ENCODE results near the gene MLLT6.

The MLLT6 gene

DNA sequence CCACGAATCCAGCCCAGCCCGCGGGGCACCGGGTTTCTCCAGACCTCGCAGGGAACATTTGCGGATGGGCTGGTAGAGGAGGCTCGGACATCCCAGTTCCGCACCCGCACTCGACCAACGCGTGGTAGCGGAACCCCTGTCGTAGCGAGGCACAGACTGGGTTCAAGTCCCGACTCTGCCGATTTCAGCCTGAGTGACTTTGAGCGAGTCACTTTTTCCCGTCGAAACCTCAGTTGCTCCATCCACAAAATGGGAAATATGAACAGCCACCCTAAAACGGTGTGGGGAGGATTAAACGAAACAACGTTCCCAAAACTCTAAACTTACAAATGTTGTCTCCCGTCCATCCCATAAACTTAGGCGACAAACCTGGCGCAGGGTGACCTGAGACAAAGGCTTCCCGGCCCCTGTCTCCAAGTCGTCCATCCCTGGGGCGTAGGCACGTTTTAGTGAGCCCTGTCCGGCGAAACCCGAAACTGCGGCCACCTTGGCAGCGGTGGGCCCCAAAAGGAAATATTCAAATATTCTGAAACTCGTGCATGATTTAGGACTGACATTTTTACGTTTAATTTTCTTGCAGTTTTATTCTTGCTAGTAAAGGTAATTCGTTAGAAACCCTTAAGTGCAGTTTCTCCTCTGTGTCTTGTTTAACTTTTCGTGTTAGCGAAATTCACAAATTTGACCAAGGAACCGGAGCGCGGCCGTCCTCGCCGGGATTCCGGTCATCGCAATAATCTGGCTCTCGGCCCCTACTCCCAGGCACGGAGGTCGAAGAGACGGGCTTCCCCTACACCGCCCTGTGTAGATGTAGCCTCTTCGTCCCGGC, 1.9 kb upstream of the MLLT6 start:
- H3K36me3 ChIP-seq (ENCODE audit: low read length): no peaks in the 10 kb centered on the region
- peak overlapping the region; percentile 70 for H2AFZ ChIP-seq (ENCODE audit: low read depth, low read length, severe bottlenecking)
- peak overlapping the region; percentile 93 for H3K9ac ChIP-seq (ENCODE audit: low read length)
- peaks cover 40% of the 10 kb centered on the region for H3F3A ChIP-seq (ENCODE audit: insufficient read depth)
- H3K9me3 ChIP-seq (ENCODE audit: insufficient read depth, low read length): no peaks in the 10 kb centered on the region
- peaks cover 32% of the 10 kb centered on the region for H3K79me2 ChIP-seq (ENCODE audit: insufficient read depth, low read length)
- peak overlapping the region; percentile 83 for H3K4me3 ChIP-seq (ENCODE audit: insufficient read depth, low read length, poor library complexity, severe bottlenecking)
- no peaks in the 10 kb centered on the region for H4K20me1 ChIP-seq (ENCODE audit: low read depth, low read length)
- TF ChIP-seq, protein P1, sequence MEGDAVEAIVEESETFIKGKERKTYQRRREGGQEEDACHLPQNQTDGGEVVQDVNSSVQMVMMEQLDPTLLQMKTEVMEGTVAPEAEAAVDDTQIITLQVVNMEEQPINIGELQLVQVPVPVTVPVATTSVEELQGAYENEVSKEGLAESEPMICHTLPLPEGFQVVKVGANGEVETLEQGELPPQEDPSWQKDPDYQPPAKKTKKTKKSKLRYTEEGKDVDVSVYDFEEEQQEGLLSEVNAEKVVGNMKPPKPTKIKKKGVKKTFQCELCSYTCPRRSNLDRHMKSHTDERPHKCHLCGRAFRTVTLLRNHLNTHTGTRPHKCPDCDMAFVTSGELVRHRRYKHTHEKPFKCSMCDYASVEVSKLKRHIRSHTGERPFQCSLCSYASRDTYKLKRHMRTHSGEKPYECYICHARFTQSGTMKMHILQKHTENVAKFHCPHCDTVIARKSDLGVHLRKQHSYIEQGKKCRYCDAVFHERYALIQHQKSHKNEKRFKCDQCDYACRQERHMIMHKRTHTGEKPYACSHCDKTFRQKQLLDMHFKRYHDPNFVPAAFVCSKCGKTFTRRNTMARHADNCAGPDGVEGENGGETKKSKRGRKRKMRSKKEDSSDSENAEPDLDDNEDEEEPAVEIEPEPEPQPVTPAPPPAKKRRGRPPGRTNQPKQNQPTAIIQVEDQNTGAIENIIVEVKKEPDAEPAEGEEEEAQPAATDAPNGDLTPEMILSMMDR (IDR thresholded peaks at IDR 0.05; ENCODE audit: insufficient read depth, low read length, poor library complexity, severe bottlenecking): no peak
- TF ChIP-seq EZH2phosphoT487 (conservative IDR thresholded peaks at IDR 0.05; ENCODE audit: low read length): no peak
- H3K27me3 ChIP-seq (ENCODE audit: low read length): no peaks in the 10 kb centered on the region
- peak overlapping the region; percentile 83 for H3K4me2 ChIP-seq (ENCODE audit: low read depth, low read length, poor library complexity, severe bottlenecking)
- no peaks in the 10 kb centered on the region for H3K9me2 ChIP-seq (replicated peaks; ENCODE audit: insufficient read depth, low read length)
- H3K27ac ChIP-seq (ENCODE audit: low read depth, low read length): peak overlapping the region; percentile 87

DNA sequence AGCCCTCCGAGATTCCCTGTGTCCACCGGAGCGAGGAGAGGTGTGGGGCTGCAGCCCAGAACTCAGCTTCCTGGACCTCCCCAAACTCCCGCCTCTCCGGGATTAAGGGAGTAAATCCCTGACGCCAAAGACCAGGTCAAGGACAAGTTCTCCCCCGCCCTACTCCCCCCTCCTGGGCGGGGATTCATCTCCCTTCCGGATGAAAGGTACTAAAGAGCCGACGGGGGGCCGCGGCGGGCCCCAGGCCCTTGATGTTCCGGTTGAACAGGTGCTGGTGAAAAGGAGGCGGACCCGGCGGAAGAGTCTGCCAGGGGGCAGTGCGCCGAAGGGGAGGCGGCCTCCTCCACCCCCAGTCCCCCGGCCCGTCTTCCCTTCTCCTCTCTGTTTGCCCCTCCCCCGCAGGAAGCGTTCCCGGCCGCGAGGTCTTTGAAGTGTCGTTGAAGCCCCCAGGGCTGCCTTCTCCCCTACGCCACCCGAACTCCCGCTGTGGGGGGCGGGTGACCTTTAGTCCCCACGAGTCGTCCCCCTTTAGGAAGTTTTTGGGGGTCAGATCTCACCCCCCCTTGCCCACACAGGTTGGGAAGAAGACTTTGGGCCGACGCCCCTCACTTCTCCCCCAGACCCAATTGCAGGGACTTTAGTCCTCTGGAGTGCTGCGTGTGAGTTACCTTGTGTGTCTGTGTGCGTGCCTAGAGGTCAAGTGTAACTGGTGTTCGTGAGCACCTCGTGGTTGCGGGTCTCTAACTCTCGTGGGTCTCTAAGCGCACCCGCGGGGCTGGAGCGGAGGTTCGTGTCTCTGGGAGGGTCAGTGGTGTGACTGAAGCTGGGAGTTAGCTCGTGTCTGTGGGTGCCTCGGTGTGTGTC, 1.1 kb upstream of the MLLT6 start:
- Histone ChIP-seq H3K36me3 (ENCODE audit: low read length) (no peaks in the 10 kb centered on the region), H3K4me3 (ENCODE audit: insufficient read depth, low read length, poor library complexity, severe bottlenecking) (peak overlapping the region; percentile 83), H4K20me1 (ENCODE audit: low read depth, low read length) (no peaks in the 10 kb centered on the region), H2AFZ (ENCODE audit: low read depth, low read length, severe bottlenecking) (peak overlapping the region; percentile 81), H3K4me2 (ENCODE audit: low read depth, low read length, poor library complexity, severe bottlenecking) (peak overlapping the region; percentile 83), H3K9ac (ENCODE audit: low read length) (peak overlapping the region; percentile 93), H3K27ac (ENCODE audit: low read depth, low read length) (peak overlapping the region; percentile 87), H3K9me2 (replicated peaks; ENCODE audit: insufficient read depth, low read length) (no peaks in the 10 kb centered on the region), H3K79me2 (ENCODE audit: insufficient read depth, low read length) (peaks cover 32% of the 10 kb centered on the region), H3K27me3 (ENCODE audit: low read length) (no peaks in the 10 kb centered on the region), H3F3A (ENCODE audit: insufficient read depth) (peaks cover 40% of the 10 kb centered on the region), H3K9me3 (ENCODE audit: insufficient read depth, low read length) (no peaks in the 10 kb centered on the region)
- TF ChIP-seq, protein P1 (IDR thresholded peaks at IDR 0.05; ENCODE audit: insufficient read depth, low read length, poor library complexity, severe bottlenecking): no peak
- no peak for TF ChIP-seq EZH2phosphoT487 (conservative IDR thresholded peaks at IDR 0.05; ENCODE audit: low read length)

DNA sequence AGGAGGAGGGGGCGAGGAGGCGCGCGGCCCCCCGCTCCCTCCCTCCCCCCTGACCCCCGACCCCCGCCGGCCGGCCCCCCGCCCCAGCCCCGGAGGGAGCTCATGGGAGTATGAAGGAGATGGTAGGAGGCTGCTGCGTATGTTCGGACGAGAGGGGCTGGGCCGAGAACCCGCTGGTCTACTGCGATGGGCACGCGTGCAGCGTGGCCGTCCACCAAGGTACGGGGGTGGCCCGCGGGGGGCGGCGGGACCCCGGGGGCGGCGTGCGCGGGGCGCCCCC, 390 bp downstream of the MLLT6 start:
- H3K79me2 ChIP-seq (ENCODE audit: insufficient read depth, low read length): peaks cover 32% of the 10 kb centered on the region
- no peaks in the 10 kb centered on the region for H3K9me2 ChIP-seq (replicated peaks; ENCODE audit: insufficient read depth, low read length)
- H3K9me3 ChIP-seq (ENCODE audit: insufficient read depth, low read length): no peaks in the 10 kb centered on the region
- no peaks in the 10 kb centered on the region for H4K20me1 ChIP-seq (ENCODE audit: low read depth, low read length)
- H3K4me2 ChIP-seq (ENCODE audit: low read depth, low read length, poor library complexity, severe bottlenecking): peak overlapping the region; percentile 95
- H3K27me3 ChIP-seq (ENCODE audit: low read length): no peaks in the 10 kb centered on the region
- peak overlapping the region; percentile 93 for H3K9ac ChIP-seq (ENCODE audit: low read length)
- peaks cover 40% of the 10 kb centered on the region for H3F3A ChIP-seq (ENCODE audit: insufficient read depth)
- H3K36me3 ChIP-seq (ENCODE audit: low read length): no peaks in the 10 kb centered on the region
- peak overlapping the region; percentile 69 for H3K27ac ChIP-seq (ENCODE audit: low read depth, low read length)
- H2AFZ ChIP-seq (ENCODE audit: low read depth, low read length, severe bottlenecking): no peak overlapping the region
- H3K4me3 ChIP-seq (ENCODE audit: insufficient read depth, low read length, poor library complexity, severe bottlenecking): peak overlapping the region; percentile 93
- no peak for TF ChIP-seq EZH2phosphoT487 (conservative IDR thresholded peaks at IDR 0.05; ENCODE audit: low read length)
- TF ChIP-seq, protein P1 (IDR thresholded peaks at IDR 0.05; ENCODE audit: insufficient read depth, low read length, poor library complexity, severe bottlenecking): no peak

Measured in SU-DHL-6 (cell line).